K562 (cell line): Measurements from ENCODE around the gene MRPS15. TPM values are rescaled to one million over a fixed set of nuclear protein-coding genes. Genes with fewer than 3 reads are reported as not detected.

Experiments
- ATAC-seq: fragments of 200-7000 bp; cut with Tn5 transposase; 3 replicates; pipeline ENCODE4 v1.9.1; 2020; ENCODE audit warnings: moderate library complexity
- BruUV-seq: library from RNA; stranded (reverse); fragments of 400-500 nt; replicated peaks from 2 replicates; lab custom pipeline; 2021; lab: Mats Ljungman, UMichigan
- CTCF ChIA-PET: fragments of 300-600 bp; formaldehyde crosslinking; extraction: SDS; loops from one replicate; lab custom pipeline; 2021; ENCODE audit warnings: low intra/inter-chr PET ratio; lab: Yijun Ruan, JAX
- POLR2A ChIA-PET: fragments of 300-600, 350-650 bp; sonication (Branson Sonifier 250); formaldehyde crosslinking; extraction: SDS; loops from one replicate; lab custom pipeline; 2021; ENCODE audit warnings: antibody characterized with exemption, inconsistent platforms; lab: Yijun Ruan, JAX
- DNase-seq, 4 experiments: peaks; one replicate each; pipeline versions ENCODE4 v3.0.0 to v3.0.0-alpha.2; 2011 to 2018; ENCODE audit warnings: low spot score in 3 of 4, mixed read lengths in 3 of 4; ENCODE audit errors: extremely low read depth in 1 of 4
- FAIRE-seq: peaks from 2 replicates; lab custom pipeline; 2011; peaks lifted over from hg19 to GRCh38; lab: Jason Lieb, UNC
- H2AFZ ChIP-seq: 2 replicates; pipeline ENCODE4 v1.6.0; 2011; ENCODE audit warnings: low read depth, low read length, control low read depth, inconsistent platforms
- H3K27ac ChIP-seq: fragments of 200-600 bp; 3 replicates; pipeline ENCODE4 v1.8.0; 2011; ENCODE audit warnings: low read depth, mild to moderate bottlenecking, control low read depth, inconsistent platforms, low read length, moderate library complexity, mixed read lengths; ENCODE audit errors: extremely low read depth
- H3K27me3 ChIP-seq, 2 experiments: fragments of 300-600 bp in 1 of 2; 2 replicates in 1 of 2; 3 replicates in 1 of 2; pipeline versions ENCODE4 v1.6.0 to v1.8.0; 2011; ENCODE audit warnings: inconsistent platforms in 2 of 2, low read length in 2 of 2, mild to moderate bottlenecking in 1 of 2, mixed read lengths in 1 of 2, moderate library complexity in 1 of 2; ENCODE audit not compliant: control insufficient read depth in 2 of 2, insufficient read depth in 2 of 2
- H3K36me3 ChIP-seq: fragments of 300-600 bp; 3 replicates; pipeline ENCODE4 v1.8.0; 2011; ENCODE audit warnings: mild to moderate bottlenecking, low read length, inconsistent platforms; ENCODE audit not compliant: control insufficient read depth, insufficient read depth
- H3K4me1 ChIP-seq, 2 experiments: fragments of 200-600 bp in 1 of 2; replicated peaks in 1 of 2; 2 replicates in 1 of 2; 3 replicates in 1 of 2; pipeline versions ENCODE4 v1.5.1 to v1.8.0; 2011; ENCODE audit warnings: inconsistent platforms in 2 of 2, low read length in 2 of 2, mild to moderate bottlenecking in 1 of 2, mixed read lengths in 1 of 2, moderate library complexity in 1 of 2; ENCODE audit not compliant: control insufficient read depth in 2 of 2, insufficient read depth in 2 of 2
- H3K4me2 ChIP-seq: 2 replicates; pipeline ENCODE4 v1.6.1; 2011; ENCODE audit warnings: low read length, control low read depth, inconsistent platforms, mixed read lengths; ENCODE audit not compliant: insufficient read depth
- H3K4me3 ChIP-seq: fragments of 200-600 bp; sonication (generic), shearing (Covaris generic); 2 replicates; pipeline ENCODE4 v1.5.1; 2016; ENCODE audit warnings: control low read depth, inconsistent platforms
- H3K79me2 ChIP-seq: fragments of 200-600 bp; 3 replicates; pipeline ENCODE4 v1.8.0; 2011; ENCODE audit warnings: low read length, inconsistent platforms; ENCODE audit not compliant: control insufficient read depth, insufficient read depth
- H3K9ac ChIP-seq, 2 experiments: 2 replicates each; pipeline versions ENCODE4 v1.6.0 to v1.6.1; 2011; ENCODE audit warnings: low read depth in 2 of 2, low read length in 2 of 2, control low read depth in 1 of 2, inconsistent platforms in 1 of 2, mild to moderate bottlenecking in 1 of 2, mixed read lengths in 1 of 2; ENCODE audit not compliant: insufficient read depth in 1 of 2
- H3K9me1 ChIP-seq: one replicate; pipeline ENCODE4 v1.6.0; 2011; ENCODE audit warnings: inconsistent platforms, mild to moderate bottlenecking, low read length, moderate library complexity; ENCODE audit not compliant: control insufficient read depth, insufficient read depth
- H3K9me3 ChIP-seq: replicated peaks from 2 replicates; pipeline ENCODE4 v1.5.1; 2011; ENCODE audit warnings: low read depth, low read length, inconsistent platforms; ENCODE audit not compliant: control insufficient read depth, insufficient read depth
- H4K20me1 ChIP-seq: replicated peaks from 2 replicates; pipeline ENCODE4 v1.6.1; 2011; ENCODE audit warnings: low read length, inconsistent platforms, mixed read lengths; ENCODE audit not compliant: control insufficient read depth, insufficient read depth
- ADNP ChIP-seq: fragments of 200-800 bp; sonication (Bioruptor generic); IDR thresholded peaks from 2 replicates; pipeline ENCODE4 v1.6.1; 2016; ENCODE audit warnings: missing genetic modification characterization, missing compliant biosample characterization
- BCOR ChIP-seq: fragments of 450-650 bp; IDR thresholded peaks from 2 replicates; pipeline ENCODE4 v1.6.1; 2016
- CBX1 ChIP-seq: sonication (generic); IDR thresholded peaks from 2 replicates; pipeline ENCODE4 v1.6.1; 2016; ENCODE audit warnings: antibody characterized with exemption, low read depth, mild to moderate bottlenecking
- CBX3 ChIP-seq, 2 experiments: IDR thresholded peaks; 1 replicate in 1 of 2; 2 replicates in 1 of 2; pipeline ENCODE4 v1.6.1; 2012; ENCODE audit warnings: inconsistent platforms in 2 of 2, low read length in 2 of 2, borderline replicate concordance in 1 of 2, control low read depth in 1 of 2
- CEBPB ChIP-seq: fragments of 450-650 bp; IDR thresholded peaks from 2 replicates; pipeline ENCODE4 v1.6.1; 2016; ENCODE audit warnings: missing genetic modification characterization, missing compliant biosample characterization
- HBP1 ChIP-seq: fragments of 450-650 bp; formaldehyde crosslinking; IDR thresholded peaks from 2 replicates; pipeline ENCODE4 v1.4.0; 2022; ENCODE audit warnings: missing genetic modification characterization
- HDAC2 ChIP-seq: fragments of 450-650 bp; IDR thresholded peaks from 2 replicates; pipeline ENCODE4 v1.6.1; 2016; ENCODE audit warnings: mild to moderate bottlenecking
- KAT7 ChIP-seq: sonication (generic); formaldehyde crosslinking; IDR thresholded peaks from 2 replicates; pipeline ENCODE4 v1.8.0; 2022; ENCODE audit warnings: missing genetic modification reagents, mild to moderate bottlenecking, borderline replicate concordance
- KDM1A ChIP-seq, 2 experiments: fragments of 450-650 bp; IDR thresholded peaks; 2 replicates each; pipeline ENCODE4 v1.6.1; 2016; ENCODE audit warnings: mild to moderate bottlenecking in 2 of 2
- NCOA4 ChIP-seq: fragments of 450-650 bp; IDR thresholded peaks from 2 replicates; pipeline ENCODE4 v1.6.1; 2018; ENCODE audit warnings: mild to moderate bottlenecking; ENCODE audit not compliant: partially characterized antibody
- NFIC ChIP-seq: fragments of 450-650 bp; IDR thresholded peaks from 2 replicates; pipeline ENCODE4 v1.6.1; 2017; ENCODE audit warnings: mild to moderate bottlenecking, inconsistent platforms
- OTX1 ChIP-seq: fragments of 450-650 bp; formaldehyde crosslinking; IDR thresholded peaks from 2 replicates; pipeline ENCODE4 v1.4.0; 2022; ENCODE audit warnings: mild to moderate bottlenecking
- RBM25 ChIP-seq: fragments of 200-400 bp; formaldehyde crosslinking; IDR thresholded peaks from 2 replicates; pipeline ENCODE4 v1.6.1; 2018; ENCODE audit warnings: low read length, low read depth, moderate library complexity; ENCODE audit not compliant: severe bottlenecking
- RNF2 ChIP-seq: sonication (generic); IDR thresholded peaks from 2 replicates; pipeline ENCODE4 v1.6.1; 2016
- SMARCA5 ChIP-seq: fragments of 450-650 bp; IDR thresholded peaks from 2 replicates; pipeline ENCODE4 v1.6.1; 2016
- STAT5B ChIP-seq: fragments of 250-450 bp; sonication (Bioruptor Pico); IDR thresholded peaks from 2 replicates; pipeline ENCODE4 v1.8.0; 2021; ENCODE audit warnings: mild to moderate bottlenecking, inconsistent platforms
- TFAP4 ChIP-seq: sonication (generic); formaldehyde crosslinking; IDR thresholded peaks from 2 replicates; pipeline ENCODE4 v1.8.0; 2022; ENCODE audit warnings: missing genetic modification reagents, mild to moderate bottlenecking, moderate library complexity, borderline replicate concordance
- ZFP36 ChIP-seq: fragments of 150-350 bp; IDR thresholded peaks from 2 replicates; pipeline ENCODE4 v1.6.1; 2018; ENCODE audit warnings: low read length, low read depth; ENCODE audit not compliant: partially characterized antibody
- ZKSCAN8 ChIP-seq: fragments of 200-800 bp; sonication (Bioruptor generic); IDR thresholded peaks from 2 replicates; pipeline ENCODE4 v1.6.1; 2016; ENCODE audit warnings: missing genetic modification characterization, missing compliant biosample characterization
- ZNF143 ChIP-seq: sonication (generic); formaldehyde crosslinking; IDR thresholded peaks from 2 replicates; pipeline ENCODE4 v1.9.0; 2022; ENCODE audit warnings: mild to moderate bottlenecking, missing genetic modification reagents
- ZNF3 ChIP-seq: fragments of 250-450 bp; sonication (Bioruptor Pico); IDR thresholded peaks from 2 replicates; pipeline ENCODE4 v1.5.0; 2021; ENCODE audit warnings: mild to moderate bottlenecking, moderate library complexity
- ZSCAN32 ChIP-seq: fragments of 450-650 bp; formaldehyde crosslinking; IDR thresholded peaks from 2 replicates; pipeline ENCODE4 v1.4.0; 2020; ENCODE audit warnings: mild to moderate bottlenecking, moderate library complexity
- WGBS: fragments of 100-300 bp; shearing (Covaris generic); methylation state at CpG from one replicate; pipeline ENCODE4 v1.1.6; 2016; ENCODE audit warnings: low coverage, mixed read lengths; ENCODE audit not compliant: insufficient coverage; ENCODE audit errors: missing lambda C conversion rate; 5-methylcytosine and 5-hydroxymethylcytosine counted together
- in situ Hi-C: fragments of 300-500 bp; cut with MboI; formaldehyde crosslinking; loops from 4 replicates; pipeline ENCODE4 v1.15.0; 2018; ENCODE audit warnings: inconsistent platforms, mixed read lengths
- intact Hi-C: fragments of 100-400 bp; cut with micrococcal nuclease; formaldehyde crosslinking; loops from 2 replicates; pipeline ENCODE4 v1.14.2; 2022
- polyA plus RNA-seq, 8 experiments: library from polyadenylated mRNA; depleted of rRNA in 4 of 8; stranded (reverse) in 5 of 8; unstranded in 3 of 8; fragments of >200 nt; fragmentation: Nextera tagmentation in 2 of 8; fragmentation: Illumina TruSeq in 1 of 8; extraction: Ambion mirVana in 2 of 8; extraction: Trizol in 1 of 8; gene quantifications; 2 replicates each; pipeline versions ENCODE4 v1.2.1 to v1.2.3, GENCODE V29; 2011 to 2014; ENCODE audit warnings: inconsistent platforms in 1 of 8, missing spikeins in 1 of 8
- total RNA-seq, 7 experiments: library from RNA; depleted of rRNA in 6 of 7; stranded (reverse); fragments of >200 nt in 6 of 7; fragmentation: Illumina TruSeq in 2 of 7; extraction: Trizol in 2 of 7; gene quantifications; 2 replicates each; pipeline versions ENCODE4 v1.2.1 to v1.2.3, GENCODE V29; 2011 to 2021; ENCODE audit warnings: low replicate concordance in 1 of 7

Gene MRPS15
- total and polyA plus RNA-seq, 9 of the 15 experiments (the other 6 are each of a cell fraction or from before 2014, with no cell fraction given) = 62.9 to 286 (median 149) TPM

GRCh38 chr1:36486439-36487335, 22.5 kb upstream of the MRPS15 start:
- ChIA-PET CTCF (interaction anchor here (0.7 kb wide), 1 partner anchor 1195 kb away, joined by 7 read pairs; no protein-coding TSS in a partner anchor), POLR2A (interaction anchor here (0.6 to 2.2 kb wide), 4 partner anchors 10 to 624 kb away, joined by 3 to 8 read pairs (median 4); no protein-coding TSS in a partner anchor)
- 50% methylated on average over 17 of the region's 17 CpGs for WGBS
- Histone ChIP-seq H2AFZ (peak overlapping the region; percentile 53; the same call in 1 of the 2 replicates), H3K36me3 (no peaks in the 10 kb centered on the region), H3K27ac (no peak overlapping the region), H3K9ac (peak overlapping the region in 1 of 2 experiments; percentile 1; a peak in 1 of 4 replicates), H3K9me1 (no peaks in the 10 kb centered on the region), H3K4me3 (no peak overlapping the region), H3K79me2 (no peaks in the 10 kb centered on the region), H3K9me3 (no peaks in the 10 kb centered on the region), H3K4me1 (peaks cover 31 to 32% of the 10 kb centered on the region in 2 experiments), H3K4me2 (peak overlapping the region; percentile 9; the same call in 1 of the 2 replicates), H4K20me1 (no peaks in the 10 kb centered on the region), H3K27me3 (no peaks in the 10 kb centered on the region)
- peak; percentile 29 for FAIRE-seq
- intact Hi-C loops = no loop called here
- in situ Hi-C loops = no loop called here
- ATAC-seq = peak; percentile 42; the same call in 2 of the 3 replicates
- BruUV-seq = no TSS peak
- DNase-seq = peak in 2 of 4 experiments; percentile 25 to 48
- peak; percentile 21; the same call in 1 of the 2 replicates for TF ChIP-seq NFIC
- peak; percentile 96 for TF ChIP-seq CBX1
- peak; percentile 90 for TF ChIP-seq CEBPB (tag)
- 0 out of 2 replicates have a peak, but pooled peaks have one; percentile 13 for TF ChIP-seq RNF2
- peak; percentile 99 for TF ChIP-seq ADNP (tag)
- TF ChIP-seq ZNF143 (CRISPR knock-in tag) = no peak
- TF ChIP-seq RBM25 = peak; percentile 97
- TF ChIP-seq SMARCA5 = peak; percentile 93
- TF ChIP-seq TFAP4 (CRISPR knock-in tag) = peak; percentile 62
- TF ChIP-seq ZKSCAN8 (CRISPR knock-in tag) = peak; percentile 88
- peak; percentile 99 for TF ChIP-seq BCOR
- no peak for TF ChIP-seq HBP1
- no peak for TF ChIP-seq OTX1
- TF ChIP-seq ZSCAN32 (CRISPR knock-in tag) = no peak
- TF ChIP-seq KAT7 (CRISPR knock-in tag) = no peak
- peak; percentile 24 for TF ChIP-seq ZFP36
- TF ChIP-seq CBX3 (IDR thresholded peaks at IDR 0.05; ENCODE audit: borderline replicate concordance in 1 of 2, low read length in 2 of 2) = peak in 1 of 2 experiments; percentile 76; a peak in 2 of 3 replicates
- peak; percentile 85 to 91 for TF ChIP-seq KDM1A (IDR thresholded peaks at IDR 0.05)
- TF ChIP-seq HDAC2 = peak; percentile 93
- peak; percentile 20 for TF ChIP-seq NCOA4
- peak; percentile 63; the same call in 1 of the 2 replicates for TF ChIP-seq ZNF3 (CRISPR knock-in tag)
- no peak for TF ChIP-seq STAT5B
